Thyroid gland (tissue), 4 donors: ENCODE measurements around the gene DGUOK.

Experiments
- CTCF ChIP-seq, 6 experiments: fragments of 200-600 bp in 3 of 6; fragments of 450-650 bp in 3 of 6; sonication (generic) in 3 of 6; IDR thresholded peaks; one replicate each; pipeline ENCODE4 v1.5.1; 2016 to 2019; ENCODE audit warnings: antibody characterized with exemption in 6 of 6, mild to moderate bottlenecking in 2 of 6, inconsistent platforms in 1 of 6, moderate library complexity in 1 of 6
- POLR2A ChIP-seq, 2 donors: fragments of 450-650 bp; IDR thresholded peaks; one replicate each; pipeline ENCODE4 v1.6.1; 2017; ENCODE audit warnings: antibody characterized with exemption in 2 of 2, mild to moderate bottlenecking in 2 of 2, moderate library complexity in 1 of 2

- TF ChIP-seq CTCF (IDR thresholded peaks at IDR 0.05), result no peak
- TF ChIP-seq POLR2A (IDR thresholded peaks at IDR 0.05), result no peak
Measured at GRCh38 chr2:73916666-73917065, 10.0 kb upstream of the DGUOK start.
